ENCODE results near the gene MYH15. TPM values are rescaled to one million over a fixed set of nuclear protein-coding genes. Genes with fewer than 3 reads are reported as not detected.

The MYH15 gene
- total RNA-seq, 1 experiment from 2014 or later: 1.2 TPM

- Histone ChIP-seq H3K9me3 (ENCODE audit: control insufficient read depth, insufficient read depth, low read depth, low read length) (no peaks in the 10 kb centered on the region; the same call in 1 of the 2 replicates), H3K4me1 (ENCODE audit: control insufficient read depth, insufficient read depth, low read length) (no peaks in the 10 kb centered on the region), H3K36me3 (ENCODE audit: control insufficient read depth, insufficient read depth, low read length) (no peaks in the 10 kb centered on the region), H3K4me3 (ENCODE audit: low read depth in 2 of 2, low read length in 2 of 2) (no peak overlapping the region), H3K27ac (ENCODE audit: low read length) (no peak overlapping the region), H3K27me3 (ENCODE audit: control insufficient read depth, insufficient read depth, low read length) (no peaks in the 10 kb centered on the region)
- CTCF ChIA-PET: no interaction called here
- intact Hi-C loops (cut with micrococcal nuclease; ENCODE audit: unreplicated experiment): no loop called here
- DNase-seq (ENCODE audit: low read depth, low spot score) (no peak), ATAC-seq (no peak)
- in situ Hi-C loops (cut with HindIII; ENCODE audit: low pct_unique_long_range_greater_than_20kb, low sequenced_read_pairs): no loop called here
- POLR2A ChIA-PET: no interaction called here
- no peak for TF ChIP-seq TCF7L2 (IDR thresholded peaks at IDR 0.05; ENCODE audit: low read depth, low read length)
- no TSS peak for BruUV-seq (replicated peaks)
Observed at GRCh38 chr3:108462899-108463298, 47.5 kb downstream of the MYH15 start.

GRCh38 chr3:108461661-108462111 is 48.7 kb downstream of the MYH15 start:
- H3K36me3 ChIP-seq (ENCODE audit: control insufficient read depth, insufficient read depth, low read length): no peaks in the 10 kb centered on the region
- no peak overlapping the region for H3K4me3 ChIP-seq (ENCODE audit: low read depth in 2 of 2, low read length in 2 of 2)
- TF ChIP-seq SIN3A (IDR thresholded peaks at IDR 0.05; ENCODE audit: borderline replicate concordance, insufficient read depth, low read depth, low read length): no peak
- TF ChIP-seq CTCF (IDR thresholded peaks at IDR 0.05): no peak
- no peak for TF ChIP-seq TCF7L2 (IDR thresholded peaks at IDR 0.05; ENCODE audit: low read depth, low read length)
- no peak for TF ChIP-seq POLR2AphosphoS5 (IDR thresholded peaks at IDR 0.05; ENCODE audit: low read depth, low read length)
- TF ChIP-seq REST (IDR thresholded peaks at IDR 0.05; ENCODE audit: insufficient read depth in 1 of 2, low read depth in 2 of 2, low read length in 1 of 2): no peak
- intact Hi-C loops (cut with micrococcal nuclease; ENCODE audit: unreplicated experiment): no loop called here
- no peaks in the 10 kb centered on the region for H3K27me3 ChIP-seq (ENCODE audit: control insufficient read depth, insufficient read depth, low read length)
- ATAC-seq (no peak), DNase-seq (ENCODE audit: low read depth, low spot score) (no peak)
- H3K9me3 ChIP-seq (ENCODE audit: control insufficient read depth, insufficient read depth, low read depth, low read length): no peaks in the 10 kb centered on the region; the same call in 1 of the 2 replicates
- in situ Hi-C loops (cut with HindIII; ENCODE audit: low pct_unique_long_range_greater_than_20kb, low sequenced_read_pairs): no loop called here
- ChIA-PET CTCF (no interaction called here), POLR2A (no interaction called here)
- no TSS peak for BruUV-seq (replicated peaks)
- no peak overlapping the region for H3K27ac ChIP-seq (ENCODE audit: low read length)
- H3K4me1 ChIP-seq (ENCODE audit: control insufficient read depth, insufficient read depth, low read length): no peaks in the 10 kb centered on the region

- H3K4me3 ChIP-seq (ENCODE audit: low read depth in 2 of 2, low read length in 2 of 2): no peak overlapping the region
- H3K27ac ChIP-seq (ENCODE audit: low read length): no peak overlapping the region
- H3K36me3 ChIP-seq (ENCODE audit: control insufficient read depth, insufficient read depth, low read length): no peaks in the 10 kb centered on the region
- in situ Hi-C loops (cut with HindIII; ENCODE audit: low pct_unique_long_range_greater_than_20kb, low sequenced_read_pairs) (no loop called here), intact Hi-C loops (cut with micrococcal nuclease; ENCODE audit: unreplicated experiment) (no loop called here)
- no peak for ATAC-seq
- H3K27me3 ChIP-seq (ENCODE audit: control insufficient read depth, insufficient read depth, low read length): no peaks in the 10 kb centered on the region
- CTCF ChIA-PET: no interaction called here
- POLR2A ChIA-PET: no interaction called here
- peaks cover 3% of the 10 kb centered on the region; the same call in 1 of the 2 replicates for H3K9me3 ChIP-seq (ENCODE audit: control insufficient read depth, insufficient read depth, low read depth, low read length)
- BruUV-seq (replicated peaks): no TSS peak
- no peak for TF ChIP-seq SIN3A (IDR thresholded peaks at IDR 0.05; ENCODE audit: borderline replicate concordance, insufficient read depth, low read depth, low read length)
- TF ChIP-seq POLR2AphosphoS5 (IDR thresholded peaks at IDR 0.05; ENCODE audit: low read depth, low read length): no peak
- TF ChIP-seq REST (IDR thresholded peaks at IDR 0.05; ENCODE audit: insufficient read depth in 1 of 2, low read depth in 2 of 2, low read length in 1 of 2): no peak
- no peaks in the 10 kb centered on the region for H3K4me1 ChIP-seq (ENCODE audit: control insufficient read depth, insufficient read depth, low read length)
- DNase-seq (ENCODE audit: low read depth, low spot score): no peak
Observed at GRCh38 chr3:108459225-108459624, 51.2 kb downstream of the MYH15 start.
